Measurements from ENCODE around the gene AOX1.

DNA sequence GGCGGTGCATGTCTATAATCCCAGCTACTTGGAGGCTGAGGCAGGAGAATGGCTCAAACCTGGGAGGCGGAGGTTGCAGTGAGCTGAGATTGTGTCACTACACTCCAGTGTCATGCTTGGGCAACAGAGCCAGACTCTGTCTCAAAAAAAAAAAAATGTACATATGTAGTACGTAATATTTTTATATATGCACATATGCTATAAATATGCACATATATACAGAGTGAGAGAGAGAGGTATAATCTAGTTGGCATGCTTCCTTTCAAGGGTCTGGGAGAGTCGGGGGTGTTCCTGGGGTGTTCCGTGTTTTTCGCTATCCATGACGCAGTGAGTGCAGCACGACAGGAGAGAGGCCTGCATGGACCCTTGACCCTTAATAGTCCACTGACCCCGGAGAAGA lies 83.5 kb downstream of the AOX1 start:
- TF ChIP-seq, protein P1, sequence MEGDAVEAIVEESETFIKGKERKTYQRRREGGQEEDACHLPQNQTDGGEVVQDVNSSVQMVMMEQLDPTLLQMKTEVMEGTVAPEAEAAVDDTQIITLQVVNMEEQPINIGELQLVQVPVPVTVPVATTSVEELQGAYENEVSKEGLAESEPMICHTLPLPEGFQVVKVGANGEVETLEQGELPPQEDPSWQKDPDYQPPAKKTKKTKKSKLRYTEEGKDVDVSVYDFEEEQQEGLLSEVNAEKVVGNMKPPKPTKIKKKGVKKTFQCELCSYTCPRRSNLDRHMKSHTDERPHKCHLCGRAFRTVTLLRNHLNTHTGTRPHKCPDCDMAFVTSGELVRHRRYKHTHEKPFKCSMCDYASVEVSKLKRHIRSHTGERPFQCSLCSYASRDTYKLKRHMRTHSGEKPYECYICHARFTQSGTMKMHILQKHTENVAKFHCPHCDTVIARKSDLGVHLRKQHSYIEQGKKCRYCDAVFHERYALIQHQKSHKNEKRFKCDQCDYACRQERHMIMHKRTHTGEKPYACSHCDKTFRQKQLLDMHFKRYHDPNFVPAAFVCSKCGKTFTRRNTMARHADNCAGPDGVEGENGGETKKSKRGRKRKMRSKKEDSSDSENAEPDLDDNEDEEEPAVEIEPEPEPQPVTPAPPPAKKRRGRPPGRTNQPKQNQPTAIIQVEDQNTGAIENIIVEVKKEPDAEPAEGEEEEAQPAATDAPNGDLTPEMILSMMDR (IDR thresholded peaks at IDR 0.05; ENCODE audit: low read depth, low read length, missing input control) = no peak
- TF ChIP-seq, protein P2, sequence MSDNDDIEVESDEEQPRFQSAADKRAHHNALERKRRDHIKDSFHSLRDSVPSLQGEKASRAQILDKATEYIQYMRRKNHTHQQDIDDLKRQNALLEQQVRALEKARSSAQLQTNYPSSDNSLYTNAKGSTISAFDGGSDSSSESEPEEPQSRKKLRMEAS (IDR thresholded peaks at IDR 0.05) = no peak
- no peak for TF ChIP-seq SP1 (IDR thresholded peaks at IDR 0.05)

Data from liver (tissue), 3 donors.